ENCODE data around the gene CLDN15. TPM values are rescaled to one million over a fixed set of nuclear protein-coding genes. Genes with fewer than 3 reads are reported as not detected.
"Not testable (repeated sequence)": the region's sequence is repeated elsewhere in the genome, so short reads cannot be mapped to it uniquely, and the experiment has no call there.

The CLDN15 gene
- 4.2 and 6.1 TPM in 2 replicates for total RNA-seq (2014; rRNA removed; shearing (Covaris generic))

GRCh38 chr7:101237206-101238067 is at the start of gene CLDN15:
CLDN15 (minus strand) TSS chr7:101237802; CDS start chr7:101237581, 221 bp downstream.
- no peaks in the 10 kb centered on the region for H3K27me3 ChIP-seq (ENCODE audit: control insufficient read depth, insufficient read depth, low read length)
- H3K4me3 ChIP-seq (ENCODE audit: insufficient read depth, low read depth, low read length): no peak within 1 kb of the TSS
- DNase-seq: peak; percentile 54
- peaks cover 3% of the 10 kb centered on the region; the same call in 1 of the 2 replicates for H3K36me3 ChIP-seq (replicated peaks; ENCODE audit: control insufficient read depth, insufficient read depth, low read length)

- no peak for DNase-seq
- H3K27me3 ChIP-seq (ENCODE audit: control insufficient read depth, insufficient read depth, low read length): no peaks in the 10 kb centered on the region
- H3K36me3 ChIP-seq (replicated peaks; ENCODE audit: control insufficient read depth, insufficient read depth, low read length): no peaks in the 10 kb centered on the region
- no peak overlapping the region for H3K4me3 ChIP-seq (ENCODE audit: insufficient read depth, low read depth, low read length)
Observed at GRCh38 chr7:101287032-101287431, 49.4 kb upstream of the CLDN15 start.

GRCh38 chr7:101285880-101286279 is 48.3 kb upstream of the CLDN15 start:
- not testable (repeated sequence) for H3K27me3 ChIP-seq (ENCODE audit: control insufficient read depth, insufficient read depth, low read length); DNase-seq; H3K36me3 ChIP-seq (replicated peaks; ENCODE audit: control insufficient read depth, insufficient read depth, low read length); H3K4me3 ChIP-seq (ENCODE audit: insufficient read depth, low read depth, low read length)

- Histone ChIP-seq H3K4me3 (ENCODE audit: insufficient read depth, low read depth, low read length) (no peak overlapping the region), H3K36me3 (replicated peaks; ENCODE audit: control insufficient read depth, insufficient read depth, low read length) (no peaks in the 10 kb centered on the region), H3K27me3 (ENCODE audit: control insufficient read depth, insufficient read depth, low read length) (no peaks in the 10 kb centered on the region)
- no peak for DNase-seq
Observed at GRCh38 chr7:101285171-101285570, 47.6 kb upstream of the CLDN15 start.

GRCh38 chr7:101280912-101281311 is 43.3 kb upstream of the CLDN15 start:
- not testable (repeated sequence) for H3K27me3 ChIP-seq (ENCODE audit: control insufficient read depth, insufficient read depth, low read length); H3K36me3 ChIP-seq (replicated peaks; ENCODE audit: control insufficient read depth, insufficient read depth, low read length); H3K4me3 ChIP-seq (ENCODE audit: insufficient read depth, low read depth, low read length); DNase-seq

- H3K36me3 ChIP-seq (replicated peaks; ENCODE audit: control insufficient read depth, insufficient read depth, low read length): no peaks in the 10 kb centered on the region
- no peak overlapping the region for H3K4me3 ChIP-seq (ENCODE audit: insufficient read depth, low read depth, low read length)
- DNase-seq: no peak
- H3K27me3 ChIP-seq (ENCODE audit: control insufficient read depth, insufficient read depth, low read length): no peaks in the 10 kb centered on the region
Observed at GRCh38 chr7:101278461-101279292, 41.1 kb upstream of the CLDN15 start.

GRCh38 chr7:101277155-101277554 is 39.6 kb upstream of the CLDN15 start:
- Histone ChIP-seq H3K36me3 (replicated peaks; ENCODE audit: control insufficient read depth, insufficient read depth, low read length) (no peaks in the 10 kb centered on the region), H3K27me3 (ENCODE audit: control insufficient read depth, insufficient read depth, low read length) (no peaks in the 10 kb centered on the region), H3K4me3 (ENCODE audit: insufficient read depth, low read depth, low read length) (no peak overlapping the region)
- DNase-seq: no peak

GRCh38 chr7:101273206-101273605 is 35.6 kb upstream of the CLDN15 start:
- H3K36me3 ChIP-seq (replicated peaks; ENCODE audit: control insufficient read depth, insufficient read depth, low read length): no peaks in the 10 kb centered on the region
- DNase-seq: peak; percentile 35
- H3K27me3 ChIP-seq (ENCODE audit: control insufficient read depth, insufficient read depth, low read length): no peaks in the 10 kb centered on the region
- no peak overlapping the region for H3K4me3 ChIP-seq (ENCODE audit: insufficient read depth, low read depth, low read length)

- no peaks in the 10 kb centered on the region for H3K27me3 ChIP-seq (ENCODE audit: control insufficient read depth, insufficient read depth, low read length)
Observed at GRCh38 chr7:101271021-101271420, 33.4 kb upstream of the CLDN15 start.

GRCh38 chr7:101269664-101270063 is 32.1 kb upstream of the CLDN15 start:
- no peak for DNase-seq
- H3K36me3 ChIP-seq (replicated peaks; ENCODE audit: control insufficient read depth, insufficient read depth, low read length): no peaks in the 10 kb centered on the region
- H3K27me3 ChIP-seq (ENCODE audit: control insufficient read depth, insufficient read depth, low read length): no peaks in the 10 kb centered on the region
- no peak overlapping the region for H3K4me3 ChIP-seq (ENCODE audit: insufficient read depth, low read depth, low read length)

More at GRCh38 chr7:101271021-101271420, 33.4 kb upstream of the CLDN15 start:
- H3K36me3 ChIP-seq (replicated peaks; ENCODE audit: control insufficient read depth, insufficient read depth, low read length): no peaks in the 10 kb centered on the region
- H3K4me3 ChIP-seq (ENCODE audit: insufficient read depth, low read depth, low read length): no peak overlapping the region
- no peak for DNase-seq

- H3K36me3 ChIP-seq (replicated peaks; ENCODE audit: control insufficient read depth, insufficient read depth, low read length): no peaks in the 10 kb centered on the region
- H3K4me3 ChIP-seq (ENCODE audit: insufficient read depth, low read depth, low read length): no peak overlapping the region
- no peak for DNase-seq
- no peaks in the 10 kb centered on the region for H3K27me3 ChIP-seq (ENCODE audit: control insufficient read depth, insufficient read depth, low read length)
Observed at GRCh38 chr7:101265622-101266516, 28.3 kb upstream of the CLDN15 start.

GRCh38 chr7:101264102-101264706 is 26.6 kb upstream of the CLDN15 start:
- H3K4me3 ChIP-seq (ENCODE audit: insufficient read depth, low read depth, low read length); DNase-seq: not testable (repeated sequence)

GRCh38 chr7:101258243-101258731 is 20.7 kb upstream of the CLDN15 start:
- Histone ChIP-seq H3K36me3 (replicated peaks; ENCODE audit: control insufficient read depth, insufficient read depth, low read length) (no peaks in the 10 kb centered on the region), H3K27me3 (ENCODE audit: control insufficient read depth, insufficient read depth, low read length) (no peaks in the 10 kb centered on the region)

More at GRCh38 chr7:101264102-101264706, 26.6 kb upstream of the CLDN15 start:
- H3K36me3 ChIP-seq (replicated peaks; ENCODE audit: control insufficient read depth, insufficient read depth, low read length); H3K27me3 ChIP-seq (ENCODE audit: control insufficient read depth, insufficient read depth, low read length): not testable (repeated sequence)

More at GRCh38 chr7:101258243-101258731, 20.7 kb upstream of the CLDN15 start:
- no peak overlapping the region for H3K4me3 ChIP-seq (ENCODE audit: insufficient read depth, low read depth, low read length)
- DNase-seq: no peak
